ENCODE data around the gene TYRP1.
"Not testable (repeated sequence)": the region's sequence is repeated elsewhere in the genome, so short reads cannot be mapped to it uniquely, and the experiment has no call there.

Gene TYRP1

DNA sequence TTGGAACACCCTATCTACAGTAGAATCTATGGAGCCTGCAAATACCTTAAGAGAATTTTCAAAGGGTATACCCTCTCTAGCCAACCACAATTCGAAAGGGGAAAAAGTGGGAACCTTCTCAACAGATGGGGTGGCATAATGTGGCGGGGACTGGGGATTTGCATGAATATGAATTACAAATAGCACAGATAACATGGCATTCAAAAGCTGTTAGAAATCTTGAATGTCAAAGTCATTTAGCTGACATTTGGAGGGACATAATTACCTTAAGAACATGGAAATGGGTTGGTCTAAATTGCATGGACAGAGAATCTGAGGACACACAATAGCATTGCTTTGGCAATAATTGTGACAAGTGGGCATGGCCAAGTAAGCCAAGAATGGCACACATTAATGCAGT lies 23.2 kb upstream of the TYRP1 start:
- Histone ChIP-seq H3K9me3 (ENCODE audit: control insufficient read depth, low read length) (no peaks in the 10 kb centered on the region), H3K36me3 (ENCODE audit: control insufficient read depth, insufficient read depth, low read length) (no peaks in the 10 kb centered on the region), H3K4me3 (ENCODE audit: low read length) (no peak overlapping the region), H3K27me3 (ENCODE audit: control insufficient read depth, insufficient read depth, low read length) (no peaks in the 10 kb centered on the region), H3K4me1 (ENCODE audit: control insufficient read depth, insufficient read depth, low read length) (no peaks in the 10 kb centered on the region), H3K9ac (ENCODE audit: low read length) (no peak overlapping the region)

DNA sequence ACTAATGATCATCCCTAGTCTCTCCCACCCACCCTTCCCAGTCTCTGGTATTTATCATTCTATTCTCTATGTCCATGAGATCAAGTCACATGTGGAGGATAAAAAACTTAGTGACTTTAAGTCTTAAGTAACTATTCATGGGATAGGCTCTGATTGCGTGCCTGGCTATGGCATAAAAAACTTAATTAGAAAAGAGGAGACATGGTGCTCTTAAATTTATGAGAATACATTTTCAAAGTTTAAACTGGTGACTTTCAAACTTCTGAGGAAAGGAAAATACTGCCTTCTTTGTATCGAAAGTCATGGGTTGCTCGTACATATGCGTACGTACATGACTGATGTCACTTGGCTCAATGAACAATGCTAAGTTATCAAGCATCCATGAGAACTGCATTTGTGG lies 18.2 kb upstream of the TYRP1 start:
- Histone ChIP-seq H3K9ac (ENCODE audit: low read length) (no peak overlapping the region), H3K36me3 (ENCODE audit: control insufficient read depth, insufficient read depth, low read length) (no peaks in the 10 kb centered on the region)

DNA sequence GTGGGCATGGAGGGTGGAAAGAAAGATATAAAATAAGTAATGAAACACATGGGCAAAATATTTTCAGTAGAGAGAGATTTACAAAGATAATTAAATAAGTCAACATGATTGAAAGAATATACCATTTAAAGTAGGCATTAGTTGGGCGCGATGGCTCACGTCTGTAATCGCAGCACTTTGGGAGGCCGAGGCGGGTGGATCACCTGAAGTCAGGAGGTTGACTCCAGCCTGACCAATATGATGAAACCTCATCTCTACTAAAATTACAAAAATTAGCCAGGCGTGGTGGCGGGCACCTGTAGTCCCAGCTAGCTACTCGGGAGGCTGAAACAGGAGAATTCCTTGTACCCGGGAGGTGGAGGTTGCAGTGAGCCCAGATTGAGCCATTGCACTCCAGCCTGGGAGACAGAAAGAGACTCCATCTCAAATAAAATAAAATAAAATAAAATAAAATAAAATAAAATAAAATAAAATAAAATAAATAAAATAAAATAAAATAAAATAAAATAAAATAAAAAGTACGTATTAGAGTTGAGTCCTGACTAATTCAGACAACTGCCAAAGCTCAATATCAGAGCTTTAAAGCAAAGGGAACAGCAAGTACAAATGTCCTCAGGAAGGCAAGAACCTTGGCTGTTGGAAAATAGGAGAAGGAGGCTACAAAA lies 15.6 kb upstream of the TYRP1 start:
- not testable (repeated sequence) for H3K4me3 ChIP-seq (ENCODE audit: low read length); H3K4me1 ChIP-seq (ENCODE audit: control insufficient read depth, insufficient read depth, low read length); H3K9ac ChIP-seq (ENCODE audit: low read length); H3K36me3 ChIP-seq (ENCODE audit: control insufficient read depth, insufficient read depth, low read length); H3K27me3 ChIP-seq (ENCODE audit: control insufficient read depth, insufficient read depth, low read length); H3K9me3 ChIP-seq (ENCODE audit: control insufficient read depth, low read length)

More for the DNA sequence above, 18.2 kb upstream of the TYRP1 start:
- Histone ChIP-seq H3K9me3 (ENCODE audit: control insufficient read depth, low read length) (no peaks in the 10 kb centered on the region), H3K27me3 (ENCODE audit: control insufficient read depth, insufficient read depth, low read length) (no peaks in the 10 kb centered on the region), H3K4me1 (ENCODE audit: control insufficient read depth, insufficient read depth, low read length) (no peaks in the 10 kb centered on the region), H3K4me3 (ENCODE audit: low read length) (no peak overlapping the region)

DNA sequence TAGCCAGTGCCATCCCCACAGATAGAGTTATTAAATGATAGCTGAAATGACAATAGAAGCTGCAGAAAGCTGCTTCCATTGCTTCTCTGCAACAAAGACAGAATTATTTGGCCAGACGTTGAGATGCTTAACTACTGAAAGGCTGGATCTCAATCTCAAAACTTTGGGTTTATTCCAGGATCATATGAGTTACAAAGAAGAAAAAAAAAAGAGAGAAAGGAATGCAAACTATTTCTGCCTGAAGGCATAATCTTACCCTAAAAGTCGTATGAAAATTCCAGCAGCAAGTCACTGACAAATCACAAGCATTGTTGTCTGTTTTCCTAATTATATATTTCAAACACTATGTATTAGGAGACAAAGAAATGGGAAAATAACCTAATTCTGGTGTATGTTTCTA lies 12.8 kb upstream of the TYRP1 start:
- no peaks in the 10 kb centered on the region for H3K9me3 ChIP-seq (ENCODE audit: control insufficient read depth, low read length)
- H3K36me3 ChIP-seq (ENCODE audit: control insufficient read depth, insufficient read depth, low read length), result no peaks in the 10 kb centered on the region
- no peak overlapping the region for H3K4me3 ChIP-seq (ENCODE audit: low read length)
- H3K9ac ChIP-seq (ENCODE audit: low read length), result no peak overlapping the region
- no peaks in the 10 kb centered on the region for H3K4me1 ChIP-seq (ENCODE audit: control insufficient read depth, insufficient read depth, low read length)
- H3K27me3 ChIP-seq (ENCODE audit: control insufficient read depth, insufficient read depth, low read length), result no peaks in the 10 kb centered on the region

DNA sequence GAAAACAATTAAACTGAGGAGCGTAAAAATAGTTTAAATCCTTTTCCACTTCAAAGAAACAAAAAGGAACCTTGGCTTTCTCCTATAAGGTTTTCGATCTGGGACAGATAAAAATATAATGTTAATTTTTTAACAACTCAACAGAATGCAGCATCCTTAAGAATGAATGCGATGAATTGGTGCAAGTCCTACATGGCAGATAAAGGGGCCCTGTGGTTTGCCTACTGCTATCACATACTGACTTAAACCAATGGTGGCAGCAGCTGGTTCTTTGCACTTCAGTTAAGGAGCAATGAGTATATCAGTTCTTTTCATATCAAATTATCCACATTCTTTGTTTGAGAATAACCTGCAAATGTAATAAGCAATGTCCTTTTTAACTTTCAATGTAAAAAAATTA lies 12.4 kb upstream of the TYRP1 start:
- Histone ChIP-seq H3K36me3 (ENCODE audit: control insufficient read depth, insufficient read depth, low read length) (no peaks in the 10 kb centered on the region), H3K4me3 (ENCODE audit: low read length) (no peak overlapping the region), H3K4me1 (ENCODE audit: control insufficient read depth, insufficient read depth, low read length) (no peaks in the 10 kb centered on the region), H3K9ac (ENCODE audit: low read length) (no peak overlapping the region), H3K27me3 (ENCODE audit: control insufficient read depth, insufficient read depth, low read length) (no peaks in the 10 kb centered on the region), H3K9me3 (ENCODE audit: control insufficient read depth, low read length) (no peaks in the 10 kb centered on the region)

DNA sequence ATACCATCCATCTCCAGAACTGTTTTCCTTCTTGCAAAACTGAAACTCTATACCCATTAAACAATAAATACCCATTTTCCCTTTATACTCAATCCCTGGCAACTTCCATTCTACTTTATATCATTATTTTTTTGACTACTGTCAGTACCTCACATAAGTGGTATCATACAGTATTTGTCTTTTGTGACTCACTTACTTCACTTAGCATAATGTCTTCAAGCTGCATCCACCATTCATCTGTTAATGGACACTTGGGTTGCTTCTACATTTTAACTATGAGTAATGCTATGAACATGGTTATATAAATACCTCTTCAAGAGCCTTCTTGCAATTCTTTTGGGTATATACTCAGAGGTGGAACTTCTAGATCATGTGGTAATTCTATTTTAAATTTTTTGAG lies 11.6 kb upstream of the TYRP1 start:
- Histone ChIP-seq H3K36me3 (ENCODE audit: control insufficient read depth, insufficient read depth, low read length) (no peaks in the 10 kb centered on the region), H3K9me3 (ENCODE audit: control insufficient read depth, low read length) (no peaks in the 10 kb centered on the region), H3K4me3 (ENCODE audit: low read length) (no peak overlapping the region), H3K4me1 (ENCODE audit: control insufficient read depth, insufficient read depth, low read length) (no peaks in the 10 kb centered on the region), H3K9ac (ENCODE audit: low read length) (no peak overlapping the region), H3K27me3 (ENCODE audit: control insufficient read depth, insufficient read depth, low read length) (no peaks in the 10 kb centered on the region)

DNA sequence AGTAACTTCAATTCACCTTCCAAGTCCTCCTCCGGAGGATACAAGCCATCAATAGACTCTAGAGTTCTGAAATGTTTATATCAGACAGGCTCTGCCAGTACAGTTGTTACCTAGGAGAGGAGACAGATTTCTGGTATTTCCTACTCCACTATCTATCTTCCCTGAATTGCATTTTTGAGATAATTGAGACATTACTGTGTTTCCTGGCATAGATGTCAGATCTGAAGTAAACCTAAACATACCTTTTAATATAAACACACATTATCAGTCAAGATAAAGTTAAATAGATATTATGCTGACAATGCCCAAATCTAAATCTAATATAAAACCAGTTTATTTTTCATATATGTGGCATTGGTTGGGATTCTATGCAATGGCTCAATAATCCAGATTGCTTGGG lies 8.2 kb upstream of the TYRP1 start:
- Histone ChIP-seq H3K9ac (ENCODE audit: low read length) (no peak overlapping the region), H3K9me3 (ENCODE audit: control insufficient read depth, low read length) (no peaks in the 10 kb centered on the region), H3K4me3 (ENCODE audit: low read length) (no peak overlapping the region)

DNA sequence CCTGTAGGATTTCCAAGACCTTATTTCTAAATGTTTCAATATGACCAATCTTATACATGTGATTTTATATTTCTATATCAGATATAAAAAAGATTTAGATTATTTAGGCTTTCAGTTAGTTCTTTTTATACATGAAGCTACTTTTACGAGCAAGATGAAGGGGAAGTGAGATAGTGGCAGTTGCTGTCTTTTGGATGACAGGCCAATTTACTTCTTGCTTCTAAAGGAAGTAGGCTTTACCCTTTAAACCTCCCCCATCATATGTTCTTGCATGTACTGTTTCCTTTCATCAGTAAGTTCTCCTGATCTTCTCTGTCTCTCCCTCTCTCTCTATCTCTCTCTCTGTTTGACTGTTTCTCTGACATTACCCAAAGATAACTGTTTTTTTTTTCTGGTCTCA lies 4.0 kb upstream of the TYRP1 start:
- H3K9ac ChIP-seq (ENCODE audit: low read length), result no peak overlapping the region
- H3K27me3 ChIP-seq (ENCODE audit: control insufficient read depth, insufficient read depth, low read length), result no peaks in the 10 kb centered on the region
- H3K9me3 ChIP-seq (ENCODE audit: control insufficient read depth, low read length), result no peaks in the 10 kb centered on the region
- no peaks in the 10 kb centered on the region for H3K4me1 ChIP-seq (ENCODE audit: control insufficient read depth, insufficient read depth, low read length)
- no peak overlapping the region for H3K4me3 ChIP-seq (ENCODE audit: low read length)
- H3K36me3 ChIP-seq (ENCODE audit: control insufficient read depth, insufficient read depth, low read length), result no peaks in the 10 kb centered on the region

More for the DNA sequence above, 8.2 kb upstream of the TYRP1 start:
- Histone ChIP-seq H3K36me3 (ENCODE audit: control insufficient read depth, insufficient read depth, low read length) (no peaks in the 10 kb centered on the region), H3K4me1 (ENCODE audit: control insufficient read depth, insufficient read depth, low read length) (no peaks in the 10 kb centered on the region), H3K27me3 (ENCODE audit: control insufficient read depth, insufficient read depth, low read length) (no peaks in the 10 kb centered on the region)

DNA sequence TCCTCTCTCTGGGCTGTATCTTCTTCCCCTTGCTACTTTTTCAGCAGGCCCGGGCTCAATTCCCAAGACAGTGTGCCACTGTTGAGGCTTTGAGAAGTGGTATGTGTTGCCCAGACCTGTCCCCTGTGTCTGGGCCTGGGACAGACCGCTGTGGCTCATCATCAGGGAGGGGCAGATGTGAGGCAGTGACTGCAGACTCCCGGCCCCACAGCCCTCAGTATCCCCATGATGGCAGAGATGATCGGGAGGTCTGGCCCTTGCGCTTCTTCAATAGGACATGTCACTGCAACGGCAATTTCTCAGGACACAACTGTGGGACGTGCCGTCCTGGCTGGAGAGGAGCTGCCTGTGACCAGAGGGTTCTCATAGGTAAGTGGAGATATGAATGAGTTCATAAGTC lies 828 bp downstream of the TYRP1 start:
- H3K4me1 ChIP-seq (ENCODE audit: control insufficient read depth, insufficient read depth, low read length), result no peaks in the 10 kb centered on the region
- H3K9ac ChIP-seq (ENCODE audit: low read length), result no peak overlapping the region
- no peaks in the 10 kb centered on the region for H3K9me3 ChIP-seq (ENCODE audit: control insufficient read depth, low read length)
- no peaks in the 10 kb centered on the region for H3K36me3 ChIP-seq (ENCODE audit: control insufficient read depth, insufficient read depth, low read length)
- H3K27me3 ChIP-seq (ENCODE audit: control insufficient read depth, insufficient read depth, low read length), result no peaks in the 10 kb centered on the region
- no peak overlapping the region for H3K4me3 ChIP-seq (ENCODE audit: low read length)

DNA sequence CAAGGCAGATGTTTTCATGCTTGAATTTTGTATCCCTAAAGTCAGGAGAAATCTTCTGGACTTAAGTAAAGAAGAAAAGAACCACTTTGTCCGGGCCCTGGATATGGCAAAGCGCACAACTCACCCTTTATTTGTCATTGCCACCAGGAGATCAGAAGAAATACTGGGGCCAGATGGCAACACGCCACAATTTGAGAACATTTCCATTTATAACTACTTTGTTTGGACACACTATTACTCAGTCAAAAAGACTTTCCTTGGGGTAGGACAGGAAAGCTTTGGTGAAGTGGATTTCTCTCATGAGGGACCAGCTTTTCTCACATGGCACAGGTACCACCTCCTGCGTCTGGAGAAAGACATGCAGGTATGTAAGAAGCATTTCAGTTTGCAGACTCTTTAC lies 2.3 kb downstream of the TYRP1 start:
- no peak overlapping the region for H3K9ac ChIP-seq (ENCODE audit: low read length)
- no peaks in the 10 kb centered on the region for H3K27me3 ChIP-seq (ENCODE audit: control insufficient read depth, insufficient read depth, low read length)
- H3K36me3 ChIP-seq (ENCODE audit: control insufficient read depth, insufficient read depth, low read length), result no peaks in the 10 kb centered on the region
- H3K4me3 ChIP-seq (ENCODE audit: low read length), result no peak overlapping the region
- no peaks in the 10 kb centered on the region for H3K9me3 ChIP-seq (ENCODE audit: control insufficient read depth, low read length)
- no peaks in the 10 kb centered on the region for H3K4me1 ChIP-seq (ENCODE audit: control insufficient read depth, insufficient read depth, low read length)

DNA sequence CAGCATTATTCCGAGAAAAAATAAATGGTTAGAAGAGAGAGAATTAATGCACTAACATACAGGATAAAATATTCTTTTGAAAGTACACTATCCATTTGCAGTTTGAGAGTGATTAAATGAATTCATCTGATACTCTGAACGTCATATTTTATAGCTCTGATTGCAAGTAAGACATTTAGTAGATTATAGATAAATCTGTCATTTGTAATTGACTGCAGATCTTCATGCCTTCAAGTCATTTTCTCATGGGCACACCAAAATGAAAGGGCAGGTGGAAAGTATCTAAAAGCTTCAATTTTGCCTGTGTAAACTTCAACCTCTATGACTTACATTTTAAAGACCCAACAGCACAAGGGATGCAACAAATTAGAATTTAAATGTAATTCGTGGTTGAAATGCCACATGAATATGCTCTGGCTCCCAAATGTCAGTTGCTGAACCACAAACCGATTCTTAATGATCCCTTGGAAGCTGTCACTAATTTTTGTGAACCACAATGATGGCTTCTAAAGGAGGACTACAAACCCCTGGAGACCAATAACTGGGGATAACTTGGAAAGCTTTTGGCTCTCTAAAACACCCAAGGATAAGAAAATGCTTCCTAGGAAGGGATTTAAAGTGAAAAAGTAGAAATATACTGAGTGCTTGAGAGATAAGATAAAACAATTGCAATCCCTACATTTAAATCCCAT lies 3.9 kb downstream of the TYRP1 start:
- Histone ChIP-seq H3K27me3 (ENCODE audit: control insufficient read depth, insufficient read depth, low read length) (no peaks in the 10 kb centered on the region), H3K9me3 (ENCODE audit: control insufficient read depth, low read length) (no peaks in the 10 kb centered on the region), H3K36me3 (ENCODE audit: control insufficient read depth, insufficient read depth, low read length) (no peaks in the 10 kb centered on the region), H3K4me3 (ENCODE audit: low read length) (no peak overlapping the region), H3K9ac (ENCODE audit: low read length) (no peak overlapping the region), H3K4me1 (ENCODE audit: control insufficient read depth, insufficient read depth, low read length) (no peaks in the 10 kb centered on the region)

DNA sequence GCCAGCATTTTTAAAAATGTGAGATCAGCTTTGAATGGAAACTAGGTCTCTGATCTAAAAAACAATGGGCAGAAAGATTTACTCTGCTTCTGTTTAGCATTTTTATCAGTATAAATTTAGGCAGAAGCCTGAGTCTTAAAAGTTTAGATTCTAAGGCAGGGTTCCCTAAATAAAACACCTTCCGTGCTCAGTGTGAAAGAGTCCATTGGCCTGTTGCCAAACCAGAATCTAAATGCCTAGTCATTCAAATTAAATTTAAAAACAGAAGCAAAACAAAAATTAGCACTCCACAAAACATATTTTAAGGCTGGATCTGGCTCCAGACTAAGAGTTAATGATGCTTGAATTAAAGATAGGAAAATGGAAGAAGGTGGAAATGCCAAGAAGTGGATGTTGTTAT lies 4.5 kb downstream of the TYRP1 start:
- Histone ChIP-seq H3K4me1 (ENCODE audit: control insufficient read depth, insufficient read depth, low read length) (no peaks in the 10 kb centered on the region), H3K27me3 (ENCODE audit: control insufficient read depth, insufficient read depth, low read length) (no peaks in the 10 kb centered on the region), H3K4me3 (ENCODE audit: low read length) (no peak overlapping the region), H3K9me3 (ENCODE audit: control insufficient read depth, low read length) (no peaks in the 10 kb centered on the region), H3K36me3 (ENCODE audit: control insufficient read depth, insufficient read depth, low read length) (no peaks in the 10 kb centered on the region), H3K9ac (ENCODE audit: low read length) (no peak overlapping the region)
